GM12878 (cell line): ENCODE results near the gene SIK2. TPM values are rescaled to one million over a fixed set of nuclear protein-coding genes. Genes with fewer than 3 reads are reported as not detected.

Experiments
- ATAC-seq: fragments of 200-7000 bp; cut with Tn5 transposase; 3 replicates; pipeline ENCODE4 v1.9.1; 2020; ENCODE audit warnings: mild to moderate bottlenecking, moderate library complexity
- BruUV-seq: library from RNA; stranded (reverse); fragments of 400-500 nt; replicated peaks from 2 replicates; lab custom pipeline; 2021; lab: Mats Ljungman, UMichigan
- CTCF ChIA-PET: fragments of 300-600 bp; sonication (Branson Sonifier 250); formaldehyde crosslinking; extraction: SDS; loops from one replicate; lab custom pipeline; 2021; ENCODE audit warnings: inconsistent platforms; lab: Yijun Ruan, JAX
- POLR2A ChIA-PET: fragments of 350-600 bp; formaldehyde crosslinking; extraction: SDS; loops from one replicate; lab custom pipeline; 2021; ENCODE audit warnings: inconsistent platforms; lab: Charles Lee
- RAD21 ChIA-PET: fragments of 300-600 bp; sonication (Branson Sonifier 250); formaldehyde crosslinking; loops from one replicate; lab custom pipeline; 2023; ENCODE audit warnings: antibody characterized with exemption; ENCODE audit not compliant: unreplicated experiment; lab: Charles Lee
- SMC1A ChIA-PET: fragments of 300-600 bp; sonication (Branson Sonifier 250); formaldehyde crosslinking; loops from one replicate; lab custom pipeline; 2023; ENCODE audit not compliant: unreplicated experiment, uncharacterized antibody; lab: Charles Lee
- DNase-seq: peaks from one replicate; pipeline ENCODE4 v3.0.0-alpha.2; 2011; ENCODE audit warnings: low read depth, low spot score
- FAIRE-seq: peaks from 3 replicates; lab custom pipeline; 2011; peaks lifted over from hg19 to GRCh38; lab: Jason Lieb, UNC
- H2AFZ ChIP-seq: 2 replicates; pipeline ENCODE4 v1.6.0; 2011; ENCODE audit warnings: low read depth, low read length, control low read depth; ENCODE audit not compliant: control insufficient read depth
- H3K27ac ChIP-seq: 2 replicates; pipeline ENCODE4 v1.5.1; 2011; ENCODE audit warnings: control low read depth; ENCODE audit not compliant: control insufficient read depth, insufficient read depth
- H3K27me3 ChIP-seq, 2 experiments: replicated peaks in 1 of 2; 2 replicates each; pipeline versions ENCODE4 v1.6.0 to v1.6.1; 2011; ENCODE audit warnings: low read length in 1 of 2; ENCODE audit not compliant: control insufficient read depth in 2 of 2, insufficient read depth in 2 of 2
- H3K36me3 ChIP-seq, 2 experiments: 2 replicates each; pipeline ENCODE4 v1.5.1; 2011; ENCODE audit warnings: low read length in 1 of 2; ENCODE audit not compliant: control insufficient read depth in 2 of 2, insufficient read depth in 2 of 2
- H3K4me1 ChIP-seq: 2 replicates; pipeline ENCODE4 v1.6.1; 2011; ENCODE audit warnings: mild to moderate bottlenecking, low read length, moderate library complexity, mixed read lengths; ENCODE audit not compliant: control insufficient read depth, insufficient read depth
- H3K4me2 ChIP-seq: 2 replicates; pipeline ENCODE4 v1.6.0; 2011; ENCODE audit warnings: control low read depth; ENCODE audit not compliant: control insufficient read depth, insufficient read depth
- H3K4me3 ChIP-seq: fragments of 200-600 bp; sonication (generic); 2 replicates; pipeline ENCODE4 v1.5.1; 2016
- H3K79me2 ChIP-seq: 2 replicates; pipeline ENCODE4 v1.6.0; 2011; ENCODE audit warnings: low read length; ENCODE audit not compliant: control insufficient read depth, insufficient read depth
- H3K9ac ChIP-seq: 2 replicates; pipeline ENCODE4 v1.8.0; 2011; ENCODE audit warnings: low read length, control low read depth, mixed read lengths; ENCODE audit not compliant: control insufficient read depth, insufficient read depth
- H3K9me3 ChIP-seq: replicated peaks from 3 replicates; pipeline ENCODE4 v1.5.1; 2011; ENCODE audit warnings: mild to moderate bottlenecking, low read length; ENCODE audit not compliant: control insufficient read depth, insufficient read depth
- H4K20me1 ChIP-seq: 2 replicates; pipeline ENCODE4 v1.6.0; 2011; ENCODE audit not compliant: control insufficient read depth, insufficient read depth
- CHD4 ChIP-seq: fragments of 200-600 bp; sonication (generic); IDR thresholded peaks from 2 replicates; pipeline ENCODE4 v1.6.1; 2016; ENCODE audit warnings: mild to moderate bottlenecking
- PML ChIP-seq: IDR thresholded peaks from 2 replicates; pipeline ENCODE4 v1.6.1; 2012; ENCODE audit warnings: low read length, inconsistent platforms
- RAD51 ChIP-seq: fragments of 450-650 bp; IDR thresholded peaks from 2 replicates; pipeline ENCODE4 v1.6.1; 2016; ENCODE audit warnings: moderate library complexity, mild to moderate bottlenecking, inconsistent platforms
- SREBF1 ChIP-seq: IDR thresholded peaks from 2 replicates; pipeline ENCODE4 v1.6.1; 2012; ENCODE audit warnings: mild to moderate bottlenecking, low read length
- SRF ChIP-seq, 2 experiments: IDR thresholded peaks; 2 replicates each; pipeline ENCODE4 v1.6.1; 2011; ENCODE audit warnings: low read depth in 2 of 2, low read length in 2 of 2, mild to moderate bottlenecking in 1 of 2, moderate library complexity in 1 of 2
- ZNF24 ChIP-seq: fragments of 450-650 bp; IDR thresholded peaks from 2 replicates; pipeline ENCODE4 v1.6.1; 2017; ENCODE audit warnings: antibody characterized with exemption, mild to moderate bottlenecking
- WGBS: methylation state at CpG from one replicate; pipeline ENCODE4 v1.1.6; 2016; ENCODE audit warnings: low lambda C conversion rate; ENCODE audit not compliant: insufficient replicate concordance, insufficient coverage; ENCODE audit errors: missing lambda C conversion rate; 5-methylcytosine and 5-hydroxymethylcytosine counted together
- in situ Hi-C: fragments of 300-500 bp; cut with MboI; formaldehyde crosslinking; loops from 9 replicates; pipeline ENCODE4 v1.14.3; 2018; ENCODE audit warnings: mixed read lengths
- intact Hi-C: fragments of 100-400 bp; cut with micrococcal nuclease; formaldehyde crosslinking; loops from one replicate; pipeline ENCODE4 v1.14.2; 2022; ENCODE audit not compliant: unreplicated experiment
- polyA plus RNA-seq, 11 experiments: library from polyadenylated mRNA; depleted of rRNA in 4 of 11; unstranded in 6 of 11; stranded (reverse) in 5 of 11; fragments of >200 nt; fragmentation: Nextera tagmentation in 4 of 11; fragmentation: Illumina TruSeq in 1 of 11; extraction: Ambion mirVana in 4 of 11; extraction: Trizol in 1 of 11; gene quantifications; 1 replicate in 1 of 11; 2 replicates in 10 of 11; pipeline versions ENCODE4 v1.2.1 to v1.2.3, GENCODE V29; 2011 to 2016; ENCODE audit warnings: inconsistent platforms in 2 of 11, missing spikeins in 2 of 11, low read depth in 1 of 11
- total RNA-seq, 4 experiments: library from RNA; depleted of rRNA in 3 of 4; stranded (reverse); fragments of >200 nt in 3 of 4; fragmentation: Illumina TruSeq in 1 of 4; extraction: Trizol in 1 of 4; gene quantifications; 2 replicates each; pipeline versions ENCODE4 v1.2.1 to v1.2.3, GENCODE V29; 2013 to 2021
- TF ChIP-seq, protein P1 (sequence below): fragments of 450-650 bp; formaldehyde crosslinking; IDR thresholded peaks from 2 replicates; pipeline ENCODE4 v1.4.0; 2020; ENCODE audit warnings: mild to moderate bottlenecking, moderate library complexity
- TF ChIP-seq, protein P2 (sequence below), 3 experiments: IDR thresholded peaks in 2 of 3; conservative IDR thresholded peaks in 1 of 3; 2 replicates each; pipeline ENCODE4 v1.5.1; 2011; ENCODE audit warnings: low read depth in 3 of 3, low read length in 3 of 3, mild to moderate bottlenecking in 3 of 3, control low read depth in 2 of 3, moderate library complexity in 2 of 3, inconsistent platforms in 1 of 3, mixed read lengths in 1 of 3; ENCODE audit not compliant: control insufficient read depth in 2 of 3, insufficient read depth in 1 of 3; ENCODE audit errors: extremely low read depth in 1 of 3
- TF ChIP-seq, protein P3 (sequence below): fragments of 450-650 bp; IDR thresholded peaks from 2 replicates; pipeline ENCODE4 v1.6.1; 2016; ENCODE audit warnings: mild to moderate bottlenecking

SIK2 gene
- total and polyA plus RNA-seq, 10 of the 15 experiments (the other 5 are each of a cell fraction or from before 2014, with no cell fraction given) = 0.97 to 14.2 (median 4.5) TPM

DNA sequence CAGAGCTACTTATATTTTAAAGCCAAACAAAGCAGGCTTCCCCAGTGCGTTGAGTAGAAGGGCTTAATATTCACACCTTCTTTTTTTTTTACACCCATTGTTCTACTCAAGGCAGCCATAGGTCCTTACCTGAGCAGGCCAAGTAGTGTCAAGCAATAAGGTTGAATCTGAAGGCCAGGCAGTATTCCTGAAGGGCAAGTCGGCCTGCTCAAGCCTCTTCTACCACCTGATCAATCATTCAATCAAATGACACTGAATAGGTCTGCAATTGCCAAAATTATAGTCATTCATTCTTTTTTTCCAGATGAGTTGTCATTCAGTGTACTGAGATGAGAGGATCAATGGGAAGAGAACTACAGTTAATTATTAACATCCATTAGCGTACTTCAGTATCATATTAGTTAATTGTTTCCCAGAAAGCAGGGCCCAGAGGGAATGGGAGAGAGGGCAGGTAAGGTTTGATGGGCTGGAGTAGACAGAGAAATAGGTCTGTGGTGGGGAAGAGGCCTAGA is 175.9 kb downstream of the SIK2 start (continued):
- TF ChIP-seq, protein P1, sequence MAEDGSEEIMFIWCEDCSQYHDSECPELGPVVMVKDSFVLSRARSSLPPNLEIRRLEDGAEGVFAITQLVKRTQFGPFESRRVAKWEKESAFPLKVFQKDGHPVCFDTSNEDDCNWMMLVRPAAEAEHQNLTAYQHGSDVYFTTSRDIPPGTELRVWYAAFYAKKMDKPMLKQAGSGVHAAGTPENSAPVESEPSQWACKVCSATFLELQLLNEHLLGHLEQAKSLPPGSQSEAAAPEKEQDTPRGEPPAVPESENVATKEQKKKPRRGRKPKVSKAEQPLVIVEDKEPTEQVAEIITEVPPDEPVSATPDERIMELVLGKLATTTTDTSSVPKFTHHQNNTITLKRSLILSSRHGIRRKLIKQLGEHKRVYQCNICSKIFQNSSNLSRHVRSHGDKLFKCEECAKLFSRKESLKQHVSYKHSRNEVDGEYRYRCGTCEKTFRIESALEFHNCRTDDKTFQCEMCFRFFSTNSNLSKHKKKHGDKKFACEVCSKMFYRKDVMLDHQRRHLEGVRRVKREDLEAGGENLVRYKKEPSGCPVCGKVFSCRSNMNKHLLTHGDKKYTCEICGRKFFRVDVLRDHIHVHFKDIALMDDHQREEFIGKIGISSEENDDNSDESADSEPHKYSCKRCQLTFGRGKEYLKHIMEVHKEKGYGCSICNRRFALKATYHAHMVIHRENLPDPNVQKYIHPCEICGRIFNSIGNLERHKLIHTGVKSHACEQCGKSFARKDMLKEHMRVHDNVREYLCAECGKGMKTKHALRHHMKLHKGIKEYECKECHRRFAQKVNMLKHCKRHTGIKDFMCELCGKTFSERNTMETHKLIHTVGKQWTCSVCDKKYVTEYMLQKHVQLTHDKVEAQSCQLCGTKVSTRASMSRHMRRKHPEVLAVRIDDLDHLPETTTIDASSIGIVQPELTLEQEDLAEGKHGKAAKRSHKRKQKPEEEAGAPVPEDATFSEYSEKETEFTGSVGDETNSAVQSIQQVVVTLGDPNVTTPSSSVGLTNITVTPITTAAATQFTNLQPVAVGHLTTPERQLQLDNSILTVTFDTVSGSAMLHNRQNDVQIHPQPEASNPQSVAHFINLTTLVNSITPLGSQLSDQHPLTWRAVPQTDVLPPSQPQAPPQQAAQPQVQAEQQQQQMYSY (CRISPR knock-in tag) = no peak

DNA sequence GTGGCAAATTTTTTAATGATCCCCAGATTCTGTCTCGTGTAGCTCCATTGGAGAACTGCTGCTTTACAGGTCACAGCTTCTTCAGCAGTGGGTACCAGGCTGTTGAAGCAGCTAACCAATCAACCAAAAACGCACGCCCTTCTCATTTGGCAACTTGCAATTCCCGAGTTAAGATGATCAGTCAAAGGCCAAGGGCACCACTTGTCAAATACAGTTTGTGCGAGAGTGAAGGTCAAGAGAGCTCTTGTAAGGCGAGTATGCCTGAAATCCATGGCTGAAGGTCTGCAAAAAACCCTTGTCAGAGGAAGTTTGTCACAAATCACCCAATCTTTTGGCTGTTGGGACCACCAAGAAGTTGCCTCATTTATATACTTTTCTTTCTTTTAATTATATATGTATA is 176.9 kb downstream of the SIK2 start:
- Histone ChIP-seq H3K9me3 (no peaks in the 10 kb centered on the region), H3K9ac (no peak overlapping the region), H3K4me1 (peaks cover 8% of the 10 kb centered on the region; the same call in 1 of the 2 replicates), H3K27ac (no peak overlapping the region), H2AFZ (no peak overlapping the region), H3K27me3 (no peaks in the 10 kb centered on the region), H3K36me3 (no peaks in the 10 kb centered on the region), H3K4me3 (no peak overlapping the region), H4K20me1 (no peaks in the 10 kb centered on the region), H3K79me2 (no peaks in the 10 kb centered on the region), H3K4me2 (no peak overlapping the region)
- ChIA-PET RAD21 (interaction anchor here (0.8 to 5.9 kb wide), 9 partner anchors 9 to 212 kb away, joined by 3 to 136 read pairs (median 6); partner anchors contain the start of gene PPP2R1B), SMC1A (interaction anchor here (0.8 to 6.0 kb wide), 13 partner anchors 13 to 216 kb away, joined by 3 to 154 read pairs (median 4); partner anchors contain the start of gene PPP2R1B), CTCF (interaction anchor here (0.8 to 6.4 kb wide), 14 partner anchors 15 to 217 kb away, joined by 3 to 170 read pairs (median 5); partner anchors contain the start of genes PPP2R1B and SIK2), POLR2A (interaction anchor here (0.6 to 5.8 kb wide), 3 partner anchors 13 to 238 kb away, joined by 3 to 56 read pairs (median 3); partner anchors contain the start of gene PPP2R1B)
- WGBS = 84% methylated on average over 6 of the region's 6 CpGs
- in situ Hi-C loops = loop anchor here (5.0 kb wide), 1 partner anchor 177 kb away; the partner anchor contains the start of gene SIK2
- no peak for DNase-seq
- no TSS peak for BruUV-seq
- no peak for TF ChIP-seq RAD51
- no peak for TF ChIP-seq ZNF24
- TF ChIP-seq PML = no peak
- TF ChIP-seq, protein P2, sequence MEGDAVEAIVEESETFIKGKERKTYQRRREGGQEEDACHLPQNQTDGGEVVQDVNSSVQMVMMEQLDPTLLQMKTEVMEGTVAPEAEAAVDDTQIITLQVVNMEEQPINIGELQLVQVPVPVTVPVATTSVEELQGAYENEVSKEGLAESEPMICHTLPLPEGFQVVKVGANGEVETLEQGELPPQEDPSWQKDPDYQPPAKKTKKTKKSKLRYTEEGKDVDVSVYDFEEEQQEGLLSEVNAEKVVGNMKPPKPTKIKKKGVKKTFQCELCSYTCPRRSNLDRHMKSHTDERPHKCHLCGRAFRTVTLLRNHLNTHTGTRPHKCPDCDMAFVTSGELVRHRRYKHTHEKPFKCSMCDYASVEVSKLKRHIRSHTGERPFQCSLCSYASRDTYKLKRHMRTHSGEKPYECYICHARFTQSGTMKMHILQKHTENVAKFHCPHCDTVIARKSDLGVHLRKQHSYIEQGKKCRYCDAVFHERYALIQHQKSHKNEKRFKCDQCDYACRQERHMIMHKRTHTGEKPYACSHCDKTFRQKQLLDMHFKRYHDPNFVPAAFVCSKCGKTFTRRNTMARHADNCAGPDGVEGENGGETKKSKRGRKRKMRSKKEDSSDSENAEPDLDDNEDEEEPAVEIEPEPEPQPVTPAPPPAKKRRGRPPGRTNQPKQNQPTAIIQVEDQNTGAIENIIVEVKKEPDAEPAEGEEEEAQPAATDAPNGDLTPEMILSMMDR (IDR thresholded peaks at IDR 0.05 in 2 of 3, conservative IDR thresholded peaks at IDR 0.05 in 1 of 3; ENCODE audit: control insufficient read depth in 2 of 3, extremely low read depth in 1 of 3, insufficient read depth in 1 of 3, low read depth in 3 of 3, low read length in 3 of 3) = no peak
- TF ChIP-seq SRF (IDR thresholded peaks at IDR 0.05; ENCODE audit: low read depth in 2 of 2, low read length in 2 of 2) = no peak
- TF ChIP-seq, protein P3, sequence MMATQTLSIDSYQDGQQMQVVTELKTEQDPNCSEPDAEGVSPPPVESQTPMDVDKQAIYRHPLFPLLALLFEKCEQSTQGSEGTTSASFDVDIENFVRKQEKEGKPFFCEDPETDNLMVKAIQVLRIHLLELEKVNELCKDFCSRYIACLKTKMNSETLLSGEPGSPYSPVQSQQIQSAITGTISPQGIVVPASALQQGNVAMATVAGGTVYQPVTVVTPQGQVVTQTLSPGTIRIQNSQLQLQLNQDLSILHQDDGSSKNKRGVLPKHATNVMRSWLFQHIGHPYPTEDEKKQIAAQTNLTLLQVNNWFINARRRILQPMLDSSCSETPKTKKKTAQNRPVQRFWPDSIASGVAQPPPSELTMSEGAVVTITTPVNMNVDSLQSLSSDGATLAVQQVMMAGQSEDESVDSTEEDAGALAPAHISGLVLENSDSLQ = no peak
- TF ChIP-seq CHD4 = no peak
- no peak for TF ChIP-seq SREBF1
- FAIRE-seq = no peak
- intact Hi-C loops = loop anchor here (10.0 kb wide), 2 partner anchors 324 to 1494 kb away; no protein-coding TSS in a partner anchor
- no peak for ATAC-seq
